HG03060 (cell line): ENCODE data around the gene AMPD3.

Experiments
- ATAC-seq: cut with Tn5 transposase; IDR thresholded peaks from one replicate; pipeline ENCODE4 v1.9.1; 2021; ENCODE audit warnings: low read depth, moderate number of reproducible peaks; ENCODE audit not compliant: unreplicated experiment

The AMPD3 gene

DNA sequence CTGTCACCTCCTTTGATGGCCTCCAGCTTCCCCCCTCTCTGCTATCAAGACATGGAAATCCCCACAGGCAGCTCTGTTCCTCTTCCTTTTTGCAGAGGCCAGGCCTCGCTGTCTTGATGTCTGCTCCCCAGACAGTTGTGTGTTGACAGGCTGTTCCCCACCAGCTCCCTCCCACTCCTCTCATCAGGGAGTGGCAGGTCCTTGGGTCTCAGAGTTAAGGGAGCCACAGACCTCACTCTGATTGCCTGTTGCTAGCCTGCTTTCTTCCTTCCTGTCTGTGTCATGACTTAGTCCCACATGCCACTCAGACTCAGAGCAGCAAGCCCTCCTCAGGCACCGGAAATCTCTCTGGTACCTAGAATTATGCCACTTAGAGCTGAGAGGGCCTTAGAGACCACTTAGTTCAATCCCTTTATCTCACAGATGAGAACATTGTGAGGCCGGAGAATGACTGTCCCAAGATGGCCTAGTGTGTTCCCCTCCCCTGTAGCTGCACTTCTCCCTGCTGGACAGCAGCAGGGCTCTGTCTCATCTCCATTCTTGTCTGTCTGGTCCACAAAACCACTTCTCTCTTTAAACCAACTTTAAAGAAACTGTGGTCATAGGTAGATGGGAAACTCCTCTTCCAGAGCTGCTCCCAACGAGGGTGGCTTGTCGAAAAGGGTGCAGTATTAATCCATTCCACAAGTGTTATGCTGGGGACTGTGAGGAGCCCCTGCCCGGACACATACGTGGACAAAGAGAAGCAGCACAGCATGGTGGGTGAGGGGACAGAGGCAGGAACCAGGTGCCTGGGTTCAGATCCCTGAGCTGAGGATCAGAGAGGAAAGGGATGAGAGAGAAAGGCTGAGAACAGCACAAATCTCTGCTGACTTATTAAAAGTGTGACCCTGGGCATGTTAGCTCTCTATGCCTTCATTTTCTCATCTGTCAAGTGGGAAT, 4.2 kb downstream of the AMPD3 start:
- ATAC-seq = peak; percentile 25

DNA sequence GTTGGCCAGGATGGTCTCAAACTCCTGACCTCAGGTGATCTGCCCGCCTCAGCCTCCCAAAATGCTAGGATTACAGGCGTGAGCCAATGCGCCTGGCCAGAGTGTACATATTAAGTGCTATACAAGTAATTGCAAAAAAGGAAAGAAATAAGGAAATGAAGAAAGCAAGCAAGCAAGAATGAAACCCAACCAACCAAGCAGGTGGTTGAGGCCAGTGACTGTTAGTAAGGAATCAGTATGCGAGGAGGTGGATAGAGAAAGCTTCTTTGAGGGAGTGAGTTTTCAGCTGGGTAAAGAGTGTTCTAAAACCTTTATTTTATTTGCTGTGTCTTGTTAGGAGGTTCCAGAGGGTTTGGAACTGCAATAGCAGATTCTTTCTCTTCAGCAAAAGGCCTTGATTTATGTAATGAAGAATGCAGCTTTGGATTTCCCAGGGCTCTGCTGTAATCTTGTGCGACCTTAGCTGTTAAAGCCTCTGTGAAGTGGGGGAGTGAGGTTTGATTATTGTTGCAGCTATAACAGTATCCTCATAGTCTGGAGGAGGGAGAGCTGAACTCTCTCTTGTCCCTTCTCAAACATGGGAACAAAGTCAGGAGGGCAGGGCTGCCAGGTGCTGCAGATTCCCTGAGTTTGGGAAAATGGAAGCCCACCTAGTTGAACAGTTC, 5.7 kb downstream of the AMPD3 start:
- no peak for ATAC-seq

DNA sequence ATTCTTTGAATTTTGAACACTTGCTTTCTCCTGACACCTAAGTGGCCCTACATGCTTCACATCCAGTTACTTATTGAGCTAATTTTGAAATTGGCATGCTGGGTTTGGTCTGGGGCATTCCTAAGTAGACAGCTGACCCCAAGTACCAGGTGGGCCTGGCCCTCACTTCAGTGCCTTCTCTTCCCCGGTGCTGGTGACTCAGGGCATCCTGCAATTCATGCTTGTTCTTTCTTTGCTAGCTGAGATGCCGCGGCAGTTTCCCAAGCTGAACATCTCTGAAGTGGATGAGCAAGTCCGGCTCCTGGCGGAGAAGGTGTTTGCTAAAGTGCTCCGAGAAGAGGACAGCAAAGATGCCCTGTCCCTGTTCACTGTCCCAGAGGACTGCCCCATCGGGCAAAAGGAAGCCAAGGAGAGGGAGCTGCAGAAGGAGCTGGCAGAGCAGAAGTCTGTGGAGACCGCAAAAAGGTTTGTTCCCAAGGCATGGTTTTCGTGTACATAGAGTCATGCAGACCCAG, 6.3 kb downstream of the AMPD3 start:
- ATAC-seq = no peak

DNA sequence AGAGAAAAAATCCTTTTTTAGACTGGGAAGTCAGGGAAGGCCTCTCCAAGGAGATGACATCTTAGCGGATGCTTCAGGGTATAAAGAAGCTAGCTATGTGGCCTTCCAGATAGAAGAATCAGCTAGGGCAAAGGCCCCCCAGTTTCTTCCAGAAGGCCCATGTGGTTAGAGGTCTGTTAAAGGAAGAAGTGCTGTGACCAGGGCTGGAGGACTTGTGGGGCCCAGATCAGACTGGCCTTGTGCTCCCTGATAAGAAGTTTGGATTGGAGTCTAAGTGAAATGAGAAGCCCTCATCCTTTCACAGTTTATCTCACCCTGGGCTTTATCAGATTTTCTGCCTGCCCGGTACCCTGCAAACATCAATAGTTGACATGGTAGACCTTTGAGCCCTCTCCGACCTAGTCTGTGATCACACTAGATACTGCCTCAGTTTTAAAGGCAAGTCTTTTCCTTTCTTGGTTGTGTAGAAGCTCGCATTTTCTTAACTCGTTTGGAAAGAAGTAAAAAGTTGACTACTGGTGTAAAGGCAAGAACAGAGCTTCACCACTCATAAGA, 7.8 kb downstream of the AMPD3 start:
- ATAC-seq = no peak

DNA sequence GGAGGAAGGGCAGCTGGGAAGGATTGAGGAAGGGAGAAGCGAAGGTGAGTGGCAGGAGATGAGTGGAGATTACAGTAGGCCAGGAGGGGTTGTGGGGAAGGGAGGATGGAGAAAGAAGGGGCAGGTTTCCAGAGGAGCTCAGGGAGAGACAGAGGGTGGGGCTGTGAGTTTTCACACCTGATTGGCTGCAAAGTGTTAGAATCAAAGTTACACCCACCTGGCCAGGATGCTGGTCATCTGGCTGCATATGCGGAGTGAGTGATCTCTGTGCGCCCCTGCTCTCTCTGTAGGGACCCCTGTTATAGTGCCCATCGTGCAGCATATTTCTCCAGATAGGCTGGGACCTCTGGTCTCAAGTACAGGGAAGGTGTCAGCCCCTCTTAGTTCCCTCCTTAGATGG, 18.3 kb downstream of the AMPD3 start:
- no peak for ATAC-seq

DNA sequence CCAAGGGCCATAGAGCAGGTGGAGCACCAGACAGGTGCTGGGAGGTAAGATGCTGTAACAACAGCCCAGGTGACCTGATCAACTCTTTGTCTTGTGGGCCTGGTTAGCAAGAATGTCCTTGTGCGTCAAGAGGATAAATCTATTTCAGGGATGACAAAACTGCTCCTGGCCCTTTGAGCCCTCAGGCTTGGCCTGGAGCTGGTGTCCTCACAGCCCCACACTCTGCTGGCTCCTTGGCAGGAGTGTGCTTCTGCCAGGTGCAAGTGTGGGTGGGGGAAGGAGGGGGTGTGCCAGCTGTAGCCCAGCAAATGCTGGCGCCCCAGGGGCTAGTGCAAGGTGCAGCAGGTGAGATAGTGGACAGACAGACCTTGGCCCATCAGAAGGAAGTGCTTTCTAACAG, 19.5 kb downstream of the AMPD3 start:
- ATAC-seq = no peak

DNA sequence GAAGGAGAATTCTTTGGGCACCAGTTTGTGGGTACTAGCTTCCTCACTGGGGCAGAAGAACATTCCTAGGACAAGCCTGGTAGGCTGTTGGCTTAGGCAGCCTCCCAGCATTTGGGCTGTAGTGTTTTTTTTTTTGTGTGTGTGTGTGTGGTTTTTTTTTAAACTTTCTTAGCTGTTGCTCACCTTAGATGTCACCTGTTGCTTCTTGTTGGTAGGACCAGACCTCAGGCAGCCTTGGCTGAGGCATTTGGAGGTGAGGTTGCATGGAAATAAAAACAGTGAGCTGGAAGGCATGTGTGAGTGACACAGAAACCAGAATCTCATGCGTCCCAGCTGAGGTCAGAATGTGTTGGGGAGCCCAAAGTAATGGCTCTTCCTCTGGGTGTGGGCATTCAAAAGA, 21.3 kb downstream of the AMPD3 start:
- no peak for ATAC-seq

DNA sequence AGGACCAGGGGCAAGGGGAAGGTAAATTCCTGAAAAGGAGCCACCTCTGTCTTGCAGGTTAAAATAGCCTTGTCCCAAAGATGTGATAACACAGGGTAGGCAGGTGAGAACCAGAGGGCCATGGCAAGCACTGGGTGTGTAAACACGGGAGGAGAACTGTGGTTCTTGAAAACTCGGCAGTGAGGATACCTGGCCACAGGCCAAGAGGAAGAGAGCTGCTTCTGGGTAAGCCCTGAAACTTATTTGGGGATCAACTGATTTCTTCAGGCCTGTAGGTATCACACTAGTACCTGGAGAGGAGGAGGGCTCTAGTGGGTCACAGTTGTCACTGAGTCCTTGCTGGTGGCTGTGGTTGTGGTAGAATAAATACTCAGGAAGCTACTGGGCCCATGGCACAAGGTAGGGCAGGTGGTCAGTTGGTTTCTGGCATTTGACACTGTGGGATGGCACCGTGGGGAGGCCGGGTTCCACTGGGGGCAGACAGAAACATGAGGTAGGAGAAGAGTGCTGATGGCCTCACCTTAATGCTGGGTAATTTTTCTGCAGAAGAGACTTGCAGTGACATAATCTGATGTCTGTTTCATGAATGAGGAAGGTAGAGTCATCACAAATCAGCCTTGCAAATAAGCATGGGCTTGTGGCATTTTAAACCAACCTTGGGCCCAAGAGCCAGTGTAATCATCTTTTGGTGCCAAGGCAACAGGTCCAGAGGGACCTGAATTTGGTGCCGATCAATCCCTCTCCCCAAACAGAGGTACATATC, 22.0 kb downstream of the AMPD3 start:
- no peak for ATAC-seq

DNA sequence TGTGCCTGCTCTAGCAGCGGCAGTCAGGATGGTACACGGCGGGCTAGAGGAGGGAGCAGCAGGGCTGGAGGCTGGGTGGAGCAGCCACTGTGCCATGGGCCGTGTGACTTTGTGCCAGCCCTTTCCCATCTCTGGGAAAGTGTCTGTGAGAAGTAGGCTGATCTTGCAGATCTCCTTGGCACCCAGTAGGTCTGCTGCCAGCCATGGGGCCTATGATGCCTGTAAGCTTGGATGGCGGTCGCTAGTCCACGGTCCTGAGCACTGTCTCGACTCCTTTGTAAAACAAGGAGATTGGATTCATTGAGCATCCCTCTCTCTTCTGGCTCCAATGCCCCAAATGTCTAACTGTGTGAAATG, 22.6 kb downstream of the AMPD3 start:
- ATAC-seq = no peak

DNA sequence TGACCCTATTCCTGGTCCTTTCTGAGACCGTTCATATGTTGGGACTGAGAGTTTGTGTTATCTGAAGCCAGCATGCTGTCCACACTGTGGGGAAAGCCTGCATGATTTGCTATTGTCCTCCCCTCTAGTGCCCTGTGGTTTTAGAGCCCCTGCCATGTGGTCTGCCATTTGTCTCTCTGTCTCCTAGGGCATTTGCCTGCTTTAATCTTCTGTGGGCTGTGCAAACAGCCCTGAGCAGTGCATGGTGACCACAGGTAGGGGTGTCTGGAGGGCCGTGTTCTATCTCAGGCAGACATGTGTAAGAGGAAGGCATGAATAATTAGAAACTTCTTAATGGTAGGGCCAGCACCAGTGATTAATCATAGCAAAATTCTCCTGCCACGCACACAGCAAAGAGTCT, 23.0 kb downstream of the AMPD3 start:
- no peak for ATAC-seq

DNA sequence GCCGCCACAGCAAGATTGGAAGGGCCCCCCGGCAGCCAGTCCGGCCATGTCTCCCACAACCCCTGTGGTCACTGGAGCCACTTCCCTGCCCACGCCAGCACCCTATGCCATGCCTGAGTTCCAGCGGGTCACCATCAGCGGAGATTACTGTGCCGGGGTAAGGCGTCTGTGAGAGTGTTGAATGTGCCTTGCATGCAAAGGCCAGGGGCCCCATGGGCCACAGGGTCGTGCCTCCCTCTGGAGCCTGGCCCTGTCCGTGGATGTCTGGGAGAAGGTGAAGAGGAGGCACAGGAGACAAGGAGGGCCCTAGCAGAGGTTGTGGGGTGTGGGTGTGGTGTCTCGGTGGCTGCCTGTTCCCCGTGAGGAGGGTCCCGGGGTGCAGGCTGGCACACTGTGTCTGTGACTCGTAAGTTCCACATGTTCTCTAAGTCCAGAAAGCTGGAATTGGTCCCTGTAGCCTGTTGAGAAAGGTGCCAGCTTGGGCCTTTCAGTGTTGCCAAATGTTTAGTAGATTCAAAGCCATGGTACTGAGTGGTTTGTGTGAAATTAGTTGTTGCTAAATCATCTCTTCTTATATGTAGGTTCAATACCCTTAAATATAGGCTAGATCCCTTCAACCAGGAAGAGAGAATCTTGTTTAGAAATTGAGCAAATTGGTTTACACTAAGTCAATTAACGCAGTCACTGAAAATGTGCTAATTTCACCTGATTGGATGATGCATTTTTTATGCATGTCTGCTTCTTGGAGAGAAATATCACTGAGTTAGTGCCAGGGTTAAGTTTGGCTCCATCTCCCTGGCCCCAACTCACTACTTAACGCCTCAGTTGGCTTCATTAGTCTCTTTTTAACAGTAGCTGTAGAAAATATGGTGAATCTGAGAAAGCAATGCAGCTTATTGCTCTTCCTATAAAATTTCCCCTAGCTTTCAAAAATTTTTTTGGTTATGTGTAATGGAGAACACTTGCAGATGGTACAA, 23.8 kb downstream of the AMPD3 start:
- no peak for ATAC-seq

DNA sequence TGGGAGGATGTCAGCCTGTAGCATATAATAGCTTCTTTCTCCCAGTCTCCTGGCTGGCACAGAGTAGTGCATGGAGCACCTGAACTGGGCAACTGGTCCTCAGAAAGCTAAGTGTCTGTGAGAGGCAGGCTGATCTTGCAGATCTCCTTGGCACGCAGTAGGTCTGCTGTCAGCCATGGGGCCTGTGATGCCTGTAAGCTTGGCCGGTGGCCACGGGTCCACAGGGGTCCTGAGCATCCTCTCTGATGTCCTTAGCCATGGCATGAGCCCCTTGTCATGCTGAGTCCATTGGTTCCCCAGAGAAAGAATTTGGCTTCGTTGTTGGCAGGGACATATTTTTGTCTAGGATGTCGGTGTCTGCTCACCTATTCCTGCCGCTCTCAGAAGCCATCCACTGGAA, 25.0 kb downstream of the AMPD3 start:
- ATAC-seq = no peak

DNA sequence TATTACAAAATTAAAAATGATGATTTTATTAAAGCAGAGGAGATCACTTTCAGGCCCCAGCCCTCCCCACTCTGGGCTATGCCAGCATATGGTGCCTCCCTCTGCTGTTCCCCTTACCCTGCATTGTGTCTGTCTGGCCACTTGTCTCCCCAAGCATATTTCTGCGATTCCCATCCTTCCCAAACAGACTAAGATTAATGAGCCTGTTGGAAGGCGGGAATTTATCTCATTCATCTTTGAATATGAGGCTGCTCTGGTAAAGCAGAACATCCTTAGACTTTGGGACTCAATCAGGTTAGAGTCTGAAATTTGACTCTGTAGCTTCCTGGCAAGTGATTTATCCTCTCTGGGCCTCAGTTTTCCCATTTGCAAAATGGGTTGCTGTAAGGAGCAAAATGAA, 25.7 kb downstream of the AMPD3 start:
- no peak for ATAC-seq

DNA sequence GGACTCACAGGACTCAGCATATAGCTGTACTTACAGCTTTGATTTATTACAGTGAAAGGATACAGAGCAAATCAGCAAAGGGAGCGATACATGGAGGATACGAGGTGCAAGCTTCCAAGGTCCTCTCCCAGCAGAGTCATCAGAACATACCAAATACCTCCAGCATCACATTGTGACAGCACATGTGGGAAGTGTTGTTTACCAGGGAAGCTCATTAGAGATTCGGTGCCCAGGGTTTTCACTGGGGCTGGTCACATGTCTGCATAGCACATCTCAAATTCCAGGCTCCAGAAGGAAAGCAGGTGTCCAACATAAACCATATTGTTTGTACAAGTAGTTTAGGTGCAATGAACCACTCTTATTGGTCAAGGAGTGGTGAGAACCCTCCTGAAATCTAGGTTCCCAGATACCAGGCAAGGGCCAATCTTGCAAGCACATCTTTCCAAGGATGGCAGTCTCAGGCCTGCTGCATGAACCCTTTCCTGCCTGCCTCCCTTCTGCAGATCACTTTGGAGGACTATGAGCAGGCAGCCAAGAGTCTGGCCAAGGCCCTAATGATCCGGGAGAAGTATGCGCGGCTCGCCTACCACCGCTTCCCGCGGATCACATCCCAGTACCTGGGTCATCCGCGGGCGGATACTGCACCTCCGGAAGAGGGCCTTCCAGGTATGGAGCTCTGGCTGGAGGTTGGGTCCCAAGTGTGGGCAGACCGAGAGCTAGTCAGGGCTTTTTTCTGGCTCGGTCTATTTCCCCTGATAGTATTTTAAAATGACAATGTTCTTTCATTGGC, 26.7 kb downstream of the AMPD3 start:
- no peak for ATAC-seq

DNA sequence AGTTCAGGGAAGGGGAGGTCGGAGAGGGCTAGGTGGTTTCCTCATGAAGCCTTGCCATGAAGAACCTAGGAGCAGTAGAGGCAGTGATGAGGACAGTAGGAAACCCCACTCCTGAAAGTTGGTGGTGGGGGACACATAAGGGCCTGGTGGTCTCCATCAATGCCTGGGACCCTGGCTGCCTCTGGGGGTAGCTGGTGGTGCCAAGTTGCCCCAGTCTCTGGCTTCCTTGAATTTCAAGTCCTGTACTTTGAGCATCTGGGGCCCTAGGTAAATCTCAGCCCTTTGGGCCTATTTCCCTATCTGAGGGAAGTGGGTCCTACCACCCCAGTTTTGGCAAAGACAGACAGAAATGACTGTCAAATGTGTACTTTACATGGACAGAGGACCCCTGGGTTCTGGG, 28.1 kb downstream of the AMPD3 start:
- ATAC-seq = no peak

DNA sequence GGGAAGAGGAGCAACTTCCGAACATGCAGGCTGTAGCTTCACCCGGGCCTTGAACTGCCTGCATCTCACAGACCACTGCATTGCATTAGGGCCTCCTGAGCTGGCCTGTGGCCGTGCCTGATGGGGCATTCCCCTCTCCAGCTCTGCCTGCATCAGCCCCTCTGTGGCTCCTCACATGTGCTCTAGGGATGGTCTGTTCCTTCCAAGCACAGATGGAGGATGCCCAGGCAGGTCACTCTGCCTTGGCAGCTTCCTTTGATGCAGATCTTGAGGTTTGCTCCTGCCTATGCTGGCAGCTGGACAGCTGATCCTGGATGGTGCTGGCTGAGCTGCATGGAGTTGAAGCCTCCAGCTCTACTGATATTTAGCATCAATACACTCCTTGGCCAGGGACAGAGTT, 28.5 kb downstream of the AMPD3 start:
- ATAC-seq = no peak

DNA sequence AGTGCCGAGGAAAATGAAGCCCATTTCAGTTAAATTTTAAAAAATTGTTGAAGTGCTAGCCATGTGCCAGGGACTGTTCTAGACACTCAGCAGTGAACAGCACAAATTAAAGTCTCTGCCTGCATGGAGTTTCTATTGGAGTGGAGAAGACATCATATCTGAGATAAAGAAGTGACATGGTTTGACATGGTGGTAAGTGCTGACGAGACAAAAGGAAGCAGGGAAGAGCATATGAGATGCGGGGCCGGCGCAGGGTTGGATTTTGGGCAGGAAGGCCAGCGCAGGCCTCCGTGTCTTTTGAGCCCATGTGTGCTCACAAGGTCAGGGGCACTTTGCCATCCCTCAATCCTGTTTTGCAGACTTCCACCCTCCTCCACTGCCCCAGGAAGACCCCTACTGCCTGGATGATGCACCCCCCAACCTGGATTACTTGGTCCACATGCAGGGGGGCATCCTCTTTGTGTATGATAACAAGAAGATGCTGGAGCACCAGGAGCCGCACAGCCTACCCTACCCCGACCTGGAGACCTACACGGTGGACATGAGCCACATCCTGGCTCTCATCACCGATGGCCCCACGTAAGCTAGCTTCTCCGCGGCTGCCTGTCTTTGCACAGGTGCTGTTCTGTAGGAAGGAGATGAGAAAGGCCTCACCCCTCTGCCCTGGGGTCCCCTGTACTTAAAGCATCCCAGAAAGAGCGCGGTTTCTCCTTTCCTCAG, 29.6 kb downstream of the AMPD3 start:
- ATAC-seq = no peak

DNA sequence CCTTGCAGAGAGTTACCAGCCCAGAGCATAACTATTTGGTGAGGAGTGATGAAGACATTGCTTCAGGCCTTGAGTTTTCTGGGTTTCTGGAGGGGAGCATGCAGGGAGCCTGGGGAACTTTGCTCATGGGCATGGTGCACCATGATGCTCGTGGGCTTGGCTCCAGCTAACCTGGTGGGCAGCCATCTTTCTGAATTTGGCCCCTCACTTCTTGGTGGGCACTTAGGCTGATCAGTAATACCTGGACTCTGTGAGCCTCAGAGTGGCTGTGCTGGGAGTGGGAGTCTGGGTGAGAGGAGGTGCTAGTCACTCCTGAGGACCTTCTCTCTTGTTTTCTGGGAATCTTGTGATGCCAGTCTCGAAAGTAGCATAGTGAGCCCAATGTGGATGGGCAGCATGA, 30.6 kb downstream of the AMPD3 start:
- ATAC-seq = no peak
